HG03064 (cell line): Measurements from ENCODE around the gene AP3B2.

Experiments
- ATAC-seq: cut with Tn5 transposase; IDR thresholded peaks from one replicate; pipeline ENCODE4 v1.9.1; 2021; ENCODE audit warnings: low read depth; ENCODE audit not compliant: unreplicated experiment

The AP3B2 gene

GRCh38 chr15:82613747-82614146 is 95.9 kb downstream of the AP3B2 start:
- ATAC-seq, result no peak

- ATAC-seq, result no peak
Measured at GRCh38 chr15:82611348-82611747, 98.3 kb downstream of the AP3B2 start.
